CD4-positive, alpha-beta T cell treated with Interleukin-4 for 1 hour (primary cell): ENCODE data around the gene NFASC.

ENCODE experiments used
- DNase-seq, 2 donors: peaks; one replicate each; pipeline ENCODE4 v3.0.0-alpha.2; 2020 to 2022

Gene NFASC

GRCh38 chr1:205046870-205047269, 176.2 kb downstream of the NFASC start:
- DNase-seq = no peak

- DNase-seq = no peak
Measured at GRCh38 chr1:205047764-205048231, 177.1 kb downstream of the NFASC start.

GRCh38 chr1:205048382-205048781, 177.7 kb downstream of the NFASC start:
- DNase-seq = no peak

- DNase-seq = no peak
Measured at GRCh38 chr1:205049479-205049878, 178.8 kb downstream of the NFASC start.

GRCh38 chr1:205052690-205053089, 182.0 kb downstream of the NFASC start:
- no peak for DNase-seq

GRCh38 chr1:205053296-205053695, 182.6 kb downstream of the NFASC start:
- DNase-seq = no peak

GRCh38 chr1:205054013-205054412, 183.4 kb downstream of the NFASC start:
- DNase-seq = no peak

GRCh38 chr1:205056188-205056611, 185.5 kb downstream of the NFASC start:
- DNase-seq = no peak

GRCh38 chr1:205056956-205057568, 186.4 kb downstream of the NFASC start:
- DNase-seq = no peak

- no peak for DNase-seq
Measured at GRCh38 chr1:205057808-205058575, 187.3 kb downstream of the NFASC start.

- no peak for DNase-seq
Measured at GRCh38 chr1:205058853-205059252, 188.2 kb downstream of the NFASC start.

GRCh38 chr1:205059660-205060059, 189.0 kb downstream of the NFASC start:
- DNase-seq = no peak

- DNase-seq = no peak
Measured at GRCh38 chr1:205060746-205061145, 190.1 kb downstream of the NFASC start.

- DNase-seq = no peak
Measured at GRCh38 chr1:205061227-205061626, 190.6 kb downstream of the NFASC start.

- DNase-seq = peak; percentile 61 to 66
Measured at GRCh38 chr1:205061665-205062069, 191.0 kb downstream of the NFASC start.

GRCh38 chr1:205062319-205062718, 191.7 kb downstream of the NFASC start:
- DNase-seq = no peak

GRCh38 chr1:205062895-205063294, 192.2 kb downstream of the NFASC start:
- no peak for DNase-seq

- no peak for DNase-seq
Measured at GRCh38 chr1:205064301-205064700, 193.6 kb downstream of the NFASC start.

GRCh38 chr1:205064741-205065316, 194.2 kb downstream of the NFASC start:
- DNase-seq = no peak

- no peak for DNase-seq
Measured at GRCh38 chr1:205065666-205066065, 195.0 kb downstream of the NFASC start.

GRCh38 chr1:205066141-205066818, 195.6 kb downstream of the NFASC start:
- DNase-seq = no peak

- DNase-seq = no peak
Measured at GRCh38 chr1:205067031-205067430, 196.4 kb downstream of the NFASC start.

GRCh38 chr1:205068001-205068400, 197.3 kb downstream of the NFASC start:
- DNase-seq = no peak
